ENCODE results near the gene DUSP3.

The DUSP3 gene

GRCh38 chr17:43778337-43779144 is at the start of gene DUSP3:
TSS of gene DUSP3 (minus strand) at chr17:43778977. CDS start at chr17:43778924, 53 bp downstream.
- peak; percentile 86 to 96 (median 92) for DNase-seq
- intact Hi-C loops (cut with DNase I): no loop called here

GRCh38 chr17:43827596-43827995 is 48.8 kb upstream of the DUSP3 start:
- DNase-seq: peak in 1 of 42 donors; percentile 18
- intact Hi-C loops (cut with DNase I): no loop called here

GRCh38 chr17:43826206-43826605 is 47.4 kb upstream of the DUSP3 start:
- DNase-seq: no peak
- intact Hi-C loops (cut with DNase I): no loop called here

- intact Hi-C loops (cut with DNase I): no loop called here
- DNase-seq: peak in 1 of 42 donors; percentile 23
These were observed 46.8 kb upstream of the DUSP3 start for GRCh38 chr17:43825567-43825966.

GRCh38 chr17:43823350-43824084 is 44.7 kb upstream of the DUSP3 start:
- intact Hi-C loops (cut with DNase I): no loop called here

GRCh38 chr17:43822570-43823190 is 43.9 kb upstream of the DUSP3 start:
- DNase-seq: peak in 1 of 42 donors; percentile 34
- intact Hi-C loops (cut with DNase I): no loop called here

More at GRCh38 chr17:43823350-43824084, 44.7 kb upstream of the DUSP3 start:
- no peak for DNase-seq

GRCh38 chr17:43820759-43821158 is 42.0 kb upstream of the DUSP3 start:
- peak in 1 of 42 donors; percentile 39 for DNase-seq

GRCh38 chr17:43818966-43819365 is 40.2 kb upstream of the DUSP3 start:
- DNase-seq: no peak
- intact Hi-C loops (cut with DNase I): no loop called here

More at GRCh38 chr17:43820759-43821158, 42.0 kb upstream of the DUSP3 start:
- intact Hi-C loops (cut with DNase I): no loop called here

GRCh38 chr17:43817826-43818225 is 39.0 kb upstream of the DUSP3 start:
- DNase-seq: peak in 1 of 42 donors; percentile 18

GRCh38 chr17:43816336-43817320 is 37.9 kb upstream of the DUSP3 start:
- DNase-seq: no peak
- intact Hi-C loops (cut with DNase I): no loop called here

More at GRCh38 chr17:43817826-43818225, 39.0 kb upstream of the DUSP3 start:
- intact Hi-C loops (cut with DNase I): no loop called here

- intact Hi-C loops (cut with DNase I): no loop called here
These were observed 35.9 kb upstream of the DUSP3 start for GRCh38 chr17:43814714-43815113.

GRCh38 chr17:43814026-43814425 is 35.2 kb upstream of the DUSP3 start:
- peak in 1 of 42 donors; percentile 18 for DNase-seq
- intact Hi-C loops (cut with DNase I): no loop called here

More at GRCh38 chr17:43814714-43815113, 35.9 kb upstream of the DUSP3 start:
- DNase-seq: no peak

GRCh38 chr17:43813386-43813785 is 34.6 kb upstream of the DUSP3 start:
- DNase-seq: no peak
- intact Hi-C loops (cut with DNase I): no loop called here

- intact Hi-C loops (cut with DNase I): no loop called here
- DNase-seq: no peak
These were observed 33.9 kb upstream of the DUSP3 start for GRCh38 chr17:43812396-43813265.

- intact Hi-C loops (cut with DNase I): no loop called here
- DNase-seq: peak in 1 of 42 donors; percentile 29
These were observed 32.0 kb upstream of the DUSP3 start for GRCh38 chr17:43810823-43811222.

- intact Hi-C loops (cut with DNase I): no loop called here
- DNase-seq: peak in 1 of 42 donors; percentile 38
These were observed 31.5 kb upstream of the DUSP3 start for GRCh38 chr17:43810226-43810715.

GRCh38 chr17:43809121-43809520 is 30.3 kb upstream of the DUSP3 start:
- intact Hi-C loops (cut with DNase I): no loop called here
- DNase-seq: peak in 1 of 42 donors; percentile 12
